Neural cell (in vitro differentiated cells): ENCODE data around the gene GRIN2C. TPM values are rescaled to one million over a fixed set of nuclear protein-coding genes. Genes with fewer than 3 reads are reported as not detected.

Experiments used
- H2AFZ ChIP-seq: fragments of 200-600, 300-800 bp; sonication (generic), shearing (Covaris generic); 2 replicates; pipeline ENCODE4 v1.6.0; 2014; ENCODE audit warnings: low read depth, mild to moderate bottlenecking, antibody characterized with exemption, low read length, moderate library complexity
- H3F3A ChIP-seq: fragments of 200-600 bp; shearing (Covaris generic); 2 replicates; pipeline ENCODE4 v1.6.1; 2016; ENCODE audit warnings: mild to moderate bottlenecking, moderate library complexity, mixed read lengths, antibody characterized with exemption, low read length; ENCODE audit not compliant: insufficient read depth, poor library complexity, severe bottlenecking
- H3K27ac ChIP-seq: fragments of 200-600, 300-800 bp; sonication (generic), shearing (Covaris generic); 2 replicates; pipeline ENCODE4 v1.5.1; 2014; ENCODE audit warnings: mild to moderate bottlenecking, low read length, moderate library complexity
- H3K27me3 ChIP-seq: fragments of 300-800, 200-600 bp; sonication (generic), shearing (Covaris generic); 2 replicates; pipeline ENCODE4 v1.6.0; 2014; ENCODE audit warnings: mild to moderate bottlenecking, low read depth, low read length, moderate library complexity; ENCODE audit not compliant: insufficient read depth
- H3K36me3 ChIP-seq: fragments of 300-800, 200-600 bp; sonication (generic), shearing (Covaris generic); 2 replicates; pipeline ENCODE4 v1.5.1; 2014; ENCODE audit warnings: mild to moderate bottlenecking, antibody characterized with exemption, low read length, moderate library complexity; ENCODE audit not compliant: insufficient read depth
- H3K4me2 ChIP-seq: fragments of 300-800, 200-600 bp; sonication (generic), shearing (Covaris generic); 2 replicates; pipeline ENCODE4 v1.6.0; 2014; ENCODE audit warnings: mild to moderate bottlenecking, low read length
- H3K4me3 ChIP-seq: fragments of 300-800, 200-600 bp; sonication (generic), shearing (Covaris generic); 2 replicates; pipeline ENCODE4 v1.5.1; 2014; ENCODE audit warnings: mild to moderate bottlenecking, low read length, moderate library complexity
- H3K79me2 ChIP-seq: fragments of 200-600 bp; shearing (Covaris generic); replicated peaks from 2 replicates; pipeline ENCODE4 v1.6.0; 2014; ENCODE audit warnings: mild to moderate bottlenecking, low read length, moderate library complexity; ENCODE audit not compliant: insufficient read depth
- H3K9ac ChIP-seq: fragments of 300-800, 200-600 bp; sonication (generic), shearing (Covaris generic); 2 replicates; pipeline ENCODE4 v1.6.1; 2016; ENCODE audit warnings: mild to moderate bottlenecking, low read length, mixed read lengths
- H3K9me2 ChIP-seq: fragments of 200-600 bp; shearing (Covaris generic); 2 replicates; pipeline ENCODE4 v1.6.1; 2016; ENCODE audit warnings: mild to moderate bottlenecking, low read length, mixed read lengths; ENCODE audit not compliant: insufficient read depth
- H3K9me3 ChIP-seq: fragments of 200-600, 300-800 bp; sonication (generic), shearing (Covaris generic); 2 replicates; pipeline ENCODE4 v1.6.1; 2016; ENCODE audit warnings: mild to moderate bottlenecking, mixed run types, low read length, moderate library complexity, mixed read lengths
- H4K20me1 ChIP-seq: fragments of 200-600 bp; shearing (Covaris generic); 2 replicates; pipeline ENCODE4 v1.6.1; 2016; ENCODE audit warnings: mild to moderate bottlenecking, mixed run types; ENCODE audit not compliant: insufficient read depth
- EP300 ChIP-seq: fragments of 450-650 bp; conservative IDR thresholded peaks from 2 replicates; pipeline ENCODE4 v1.6.1; 2014; ENCODE audit warnings: antibody characterized with exemption, mild to moderate bottlenecking, moderate library complexity; ENCODE audit not compliant: poor library complexity, severe bottlenecking
- EZH2 ChIP-seq: fragments of 200-600, 300-800 bp; shearing (Covaris generic), sonication (generic); IDR thresholded peaks from 2 replicates; pipeline ENCODE4 v1.6.1; 2014; ENCODE audit warnings: antibody characterized with exemption, low read length, borderline replicate concordance, mild to moderate bottlenecking; ENCODE audit not compliant: insufficient read depth, poor library complexity, severe bottlenecking
- MXI1 ChIP-seq: fragments of 450-650 bp; conservative IDR thresholded peaks from 2 replicates; pipeline ENCODE4 v1.6.1; 2014; ENCODE audit warnings: antibody characterized with exemption, mild to moderate bottlenecking; ENCODE audit not compliant: poor library complexity, severe bottlenecking
- POLR2AphosphoS5 ChIP-seq: IDR thresholded peaks from 2 replicates; pipeline ENCODE4 v1.6.1; 2012
- RAD21 ChIP-seq: fragments of 450-650 bp; conservative IDR thresholded peaks from 2 replicates; pipeline ENCODE4 v1.6.1; 2014; ENCODE audit warnings: antibody characterized with exemption, mild to moderate bottlenecking, moderate library complexity
- REST ChIP-seq: IDR thresholded peaks from 2 replicates; pipeline ENCODE4 v1.6.1; 2012; ENCODE audit warnings: borderline replicate concordance
- SMC3 ChIP-seq: fragments of 450-650 bp; conservative IDR thresholded peaks from 2 replicates; pipeline ENCODE4 v1.6.1; 2014; ENCODE audit warnings: antibody characterized with exemption, mild to moderate bottlenecking, moderate library complexity; ENCODE audit not compliant: poor library complexity
- TAF1 ChIP-seq: IDR thresholded peaks from 2 replicates; pipeline ENCODE4 v1.6.1; 2012; ENCODE audit warnings: low read depth
- polyA plus RNA-seq: library from polyadenylated mRNA; depleted of rRNA; stranded (reverse); fragments of >200 nt; gene quantifications from 2 replicates; pipeline ENCODE4 v1.2.3, GENCODE V29; 2014
- TF ChIP-seq, protein P1 (sequence below): fragments of 450-650 bp; IDR thresholded peaks from 2 replicates; pipeline ENCODE4 v1.5.1; 2014; ENCODE audit warnings: antibody characterized with exemption, mild to moderate bottlenecking, moderate library complexity; ENCODE audit not compliant: poor library complexity, severe bottlenecking

GRIN2C gene
- polyA plus RNA-seq, 1 donor from 2014 or later = 0.04 TPM

DNA sequence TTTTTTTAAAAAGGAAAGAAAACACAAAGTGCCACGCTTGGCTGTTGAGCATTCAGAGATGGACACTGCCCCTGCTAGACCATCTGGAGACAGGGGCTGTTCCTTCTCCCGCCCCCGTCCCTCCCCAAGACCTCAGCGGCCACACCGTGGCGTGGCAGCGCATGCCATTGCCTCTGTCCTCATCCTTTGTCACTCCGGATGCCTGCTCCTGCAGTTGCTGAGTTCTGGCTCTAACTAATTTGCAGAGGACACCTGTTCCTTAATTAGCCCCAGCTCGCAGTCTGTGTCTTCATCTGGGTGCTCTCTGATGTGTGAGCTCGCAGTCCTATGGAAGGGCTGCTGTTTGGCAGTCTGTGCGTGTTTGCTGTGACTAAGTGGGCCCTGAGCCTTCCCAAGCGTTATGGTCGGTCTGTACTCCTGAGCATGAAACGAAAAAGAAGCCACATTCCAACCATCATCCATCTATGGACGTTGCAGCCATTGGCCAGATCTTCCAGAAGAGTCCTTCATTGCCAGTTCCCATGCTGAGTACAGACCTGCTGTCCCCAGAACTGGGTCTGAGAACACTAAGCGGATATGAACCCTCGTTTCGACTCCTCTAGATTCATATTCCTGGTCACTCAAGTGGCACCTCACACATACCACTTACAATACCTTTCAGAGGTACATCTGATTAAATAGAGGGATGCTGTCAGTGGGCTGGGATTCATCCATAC is 42.6 kb downstream of the GRIN2C start:
- Histone ChIP-seq H3K9me2 (no peaks in the 10 kb centered on the region), H3K27me3 (no peaks in the 10 kb centered on the region), H2AFZ (no peak overlapping the region), H3K27ac (no peak overlapping the region), H3K36me3 (no peaks in the 10 kb centered on the region), H4K20me1 (no peaks in the 10 kb centered on the region), H3K4me2 (no peak overlapping the region), H3K79me2 (no peaks in the 10 kb centered on the region), H3K9ac (no peak overlapping the region), H3K9me3 (no peaks in the 10 kb centered on the region), H3K4me3 (no peak overlapping the region), H3F3A (no peaks in the 10 kb centered on the region)
- TF ChIP-seq POLR2AphosphoS5 (no peak), RAD21 (no peak), EP300 (no peak), EZH2 (no peak), MXI1 (no peak), TAF1 (no peak), SMC3 (no peak), REST (no peak)
- TF ChIP-seq, protein P1, sequence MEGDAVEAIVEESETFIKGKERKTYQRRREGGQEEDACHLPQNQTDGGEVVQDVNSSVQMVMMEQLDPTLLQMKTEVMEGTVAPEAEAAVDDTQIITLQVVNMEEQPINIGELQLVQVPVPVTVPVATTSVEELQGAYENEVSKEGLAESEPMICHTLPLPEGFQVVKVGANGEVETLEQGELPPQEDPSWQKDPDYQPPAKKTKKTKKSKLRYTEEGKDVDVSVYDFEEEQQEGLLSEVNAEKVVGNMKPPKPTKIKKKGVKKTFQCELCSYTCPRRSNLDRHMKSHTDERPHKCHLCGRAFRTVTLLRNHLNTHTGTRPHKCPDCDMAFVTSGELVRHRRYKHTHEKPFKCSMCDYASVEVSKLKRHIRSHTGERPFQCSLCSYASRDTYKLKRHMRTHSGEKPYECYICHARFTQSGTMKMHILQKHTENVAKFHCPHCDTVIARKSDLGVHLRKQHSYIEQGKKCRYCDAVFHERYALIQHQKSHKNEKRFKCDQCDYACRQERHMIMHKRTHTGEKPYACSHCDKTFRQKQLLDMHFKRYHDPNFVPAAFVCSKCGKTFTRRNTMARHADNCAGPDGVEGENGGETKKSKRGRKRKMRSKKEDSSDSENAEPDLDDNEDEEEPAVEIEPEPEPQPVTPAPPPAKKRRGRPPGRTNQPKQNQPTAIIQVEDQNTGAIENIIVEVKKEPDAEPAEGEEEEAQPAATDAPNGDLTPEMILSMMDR = no peak

DNA sequence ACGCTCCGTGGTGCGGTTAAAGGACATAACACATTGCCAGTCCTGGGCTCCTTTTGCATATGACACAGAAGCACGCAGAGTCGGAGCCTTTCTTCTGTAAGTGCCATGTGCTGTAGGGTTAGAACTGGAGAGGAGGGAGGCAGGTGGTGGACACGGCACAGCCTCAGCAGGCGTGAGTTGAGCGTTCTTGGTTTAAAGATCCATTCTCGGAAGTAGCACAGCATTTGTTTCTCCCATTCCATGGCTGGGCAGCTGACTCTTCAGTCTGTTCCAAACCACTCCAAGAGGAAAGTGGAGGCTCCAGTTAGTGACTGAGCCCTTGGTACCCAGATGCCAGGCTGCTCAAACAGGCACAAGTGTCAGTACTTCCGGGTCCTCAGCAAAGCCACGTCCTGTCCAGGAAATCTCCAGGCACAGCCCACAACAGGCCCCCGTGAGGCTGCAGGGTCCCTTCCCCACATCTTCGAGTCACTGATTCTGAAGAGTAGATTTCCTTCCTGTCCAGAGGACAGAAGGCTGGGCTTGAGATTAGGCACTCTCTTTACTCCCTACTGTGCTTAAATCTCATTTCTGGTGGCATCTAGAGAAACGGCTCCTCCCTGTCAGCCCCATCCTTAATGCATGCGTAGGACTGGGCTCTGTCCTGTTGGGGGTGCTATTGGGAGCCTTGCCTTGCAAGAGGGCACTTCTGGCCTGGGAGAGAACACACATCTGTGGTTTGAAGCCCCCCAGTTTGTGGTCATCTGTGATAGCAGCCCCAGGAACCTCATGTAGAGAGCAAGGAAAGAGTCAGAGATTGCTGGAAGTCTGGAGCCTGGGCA is 43.9 kb downstream of the GRIN2C start:
- no peaks in the 10 kb centered on the region for H3F3A ChIP-seq

More for the DNA sequence above, 43.9 kb downstream of the GRIN2C start:
- no peaks in the 10 kb centered on the region for H4K20me1 ChIP-seq
- no peaks in the 10 kb centered on the region for H3K27me3 ChIP-seq
- no peak overlapping the region for H3K4me2 ChIP-seq
- H3K79me2 ChIP-seq = no peaks in the 10 kb centered on the region
- no peak overlapping the region for H3K4me3 ChIP-seq
- H3K9me3 ChIP-seq = no peaks in the 10 kb centered on the region
- no peaks in the 10 kb centered on the region for H3K36me3 ChIP-seq
- TF ChIP-seq, protein P1 = no peak
- TF ChIP-seq POLR2AphosphoS5 (no peak), REST (no peak), EP300 (no peak), SMC3 (no peak), RAD21 (no peak)
- no peak overlapping the region for H3K9ac ChIP-seq
- H2AFZ ChIP-seq = no peak overlapping the region
- no peak overlapping the region for H3K27ac ChIP-seq
- H3K9me2 ChIP-seq = no peaks in the 10 kb centered on the region
